Stomach smooth muscle (tissue), 2 donors: Measurements from ENCODE around the gene SEPTIN1.

Experiments
- H3K27ac ChIP-seq: one replicate; pipeline ENCODE4 v1.7.0; 2013; ENCODE audit warnings: mild to moderate bottlenecking, low read length, inconsistent platforms
- H3K27me3 ChIP-seq, 2 donors: one replicate each; pipeline ENCODE4 v1.7.0; 2013; ENCODE audit warnings: low read length in 2 of 2; ENCODE audit not compliant: insufficient read depth in 2 of 2, control insufficient read depth in 1 of 2
- H3K36me3 ChIP-seq, 2 donors: one replicate each; pipeline ENCODE4 v1.7.0; 2013; ENCODE audit warnings: low read length in 2 of 2; ENCODE audit not compliant: control insufficient read depth in 2 of 2, insufficient read depth in 2 of 2
- H3K4me1 ChIP-seq: one replicate; pipeline ENCODE4 v1.7.0; 2013; ENCODE audit warnings: low read length; ENCODE audit not compliant: control insufficient read depth, insufficient read depth
- H3K4me3 ChIP-seq, 2 donors: one replicate each; pipeline ENCODE4 v1.7.0; 2013; ENCODE audit warnings: low read length in 2 of 2
- H3K9ac ChIP-seq, 2 donors: one replicate each; pipeline ENCODE4 v1.7.0; 2013; ENCODE audit warnings: low read length in 2 of 2, mild to moderate bottlenecking in 1 of 2
- H3K9me3 ChIP-seq, 2 donors: one replicate each; pipeline ENCODE4 v1.7.0; 2013; ENCODE audit warnings: low read length in 2 of 2; ENCODE audit not compliant: control insufficient read depth in 2 of 2
- donor health status: healthy.
- donor health status: Pancreatic carcinoma.

Gene SEPTIN1

DNA sequence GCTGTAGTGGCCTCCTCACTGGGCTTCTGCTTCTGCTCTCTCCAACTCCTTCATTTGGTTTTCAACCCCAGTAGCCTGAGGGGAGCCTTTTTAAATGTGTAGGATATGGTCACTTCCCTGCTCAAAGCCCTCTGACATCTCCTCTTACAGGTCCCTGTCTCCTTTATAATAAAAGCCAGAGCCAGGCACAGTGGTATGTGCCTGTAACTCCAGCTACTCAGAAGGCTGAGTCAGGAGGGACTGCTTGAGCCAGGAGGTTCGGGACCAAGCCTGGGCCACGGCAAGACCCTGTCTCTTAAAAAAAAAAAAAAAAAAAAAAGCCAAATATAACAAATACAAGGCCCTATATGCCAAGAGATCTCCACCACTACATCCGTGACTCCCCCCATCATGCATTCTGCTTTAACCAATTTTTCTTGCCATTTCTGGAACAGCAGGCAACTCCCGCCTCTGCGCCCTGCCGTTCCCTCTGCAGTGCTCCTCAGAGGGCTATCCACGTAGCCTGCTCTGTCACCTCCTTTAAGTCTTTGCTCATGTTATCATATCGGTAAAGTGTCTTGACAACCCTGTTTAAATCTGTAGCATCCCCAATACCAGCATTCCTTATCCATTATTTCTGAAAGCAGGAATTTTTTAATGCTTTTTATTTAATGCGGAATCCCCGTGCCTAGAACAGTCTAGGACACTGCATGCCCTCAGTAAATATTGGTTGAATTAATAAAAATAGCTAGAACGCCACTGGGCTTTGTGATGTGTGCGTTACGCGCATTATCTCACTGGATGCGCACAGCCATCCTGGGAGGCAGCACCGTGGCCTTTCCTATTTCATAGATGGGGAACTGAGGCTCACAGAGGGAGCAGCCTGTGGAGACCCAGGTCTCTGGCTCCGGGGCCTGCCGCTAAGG lies 34.5 kb upstream of the SEPTIN1 start:
- H3K27ac ChIP-seq = peak overlapping the region; percentile 18
- H3K27me3 ChIP-seq = no peaks in the 10 kb centered on the region
- H3K9ac ChIP-seq = peak overlapping the region; percentile 60 to 64
- peak overlapping the region; percentile 60 to 79 for H3K4me3 ChIP-seq
- no peaks in the 10 kb centered on the region for H3K9me3 ChIP-seq
- H3K36me3 ChIP-seq = peaks cover 10 to 11% of the 10 kb centered on the region in 2 donors
- H3K4me1 ChIP-seq = peaks cover 20% of the 10 kb centered on the region

- H3K27me3 ChIP-seq = no peaks in the 10 kb centered on the region
- H3K4me3 ChIP-seq = no peak overlapping the region
- no peaks in the 10 kb centered on the region for H3K9me3 ChIP-seq
- H3K9ac ChIP-seq = peak overlapping the region in 1 of 2 donors; percentile 21
- H3K27ac ChIP-seq = no peak overlapping the region
- H3K36me3 ChIP-seq = peaks cover 13% of the 10 kb centered on the region in 2 donors
- H3K4me1 ChIP-seq = peaks cover 20% of the 10 kb centered on the region
These were observed 33.8 kb upstream of the SEPTIN1 start for GRCh38 chr16:30416047-30416603.

DNA sequence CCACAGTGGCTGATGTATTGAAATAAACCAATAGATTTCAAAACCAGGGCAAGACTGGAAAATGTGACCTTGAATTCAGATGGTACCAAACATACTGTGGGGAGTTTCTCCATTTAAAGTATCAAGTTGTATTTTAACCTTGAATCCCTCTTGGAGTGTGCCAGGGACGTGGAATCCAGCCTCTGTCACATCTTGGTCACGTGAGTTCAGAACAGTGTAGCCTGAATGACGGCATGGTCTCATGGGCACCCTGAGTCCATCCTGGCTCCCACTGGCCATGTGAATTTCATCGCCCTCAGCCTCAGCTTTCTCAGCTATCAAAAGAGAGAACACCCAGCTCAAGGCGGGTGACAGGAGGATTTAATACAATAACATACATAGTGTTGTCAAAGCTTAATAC lies 31.8 kb upstream of the SEPTIN1 start:
- Histone ChIP-seq H3K4me1 (peaks cover 27% of the 10 kb centered on the region), H3K27me3 (no peaks in the 10 kb centered on the region), H3K36me3 (peaks cover 13% of the 10 kb centered on the region in 2 donors), H3K9me3 (no peaks in the 10 kb centered on the region), H3K4me3 (no peak overlapping the region), H3K9ac (no peak overlapping the region), H3K27ac (no peak overlapping the region)

GRCh38 chr16:30413112-30413806 lies 30.9 kb upstream of the SEPTIN1 start:
- Histone ChIP-seq H3K4me1 (peaks cover 32% of the 10 kb centered on the region), H3K27me3 (no peaks in the 10 kb centered on the region), H3K36me3 (peaks cover 13% of the 10 kb centered on the region in 2 donors), H3K27ac (no peak overlapping the region), H3K4me3 (no peak overlapping the region), H3K9me3 (no peaks in the 10 kb centered on the region), H3K9ac (no peak overlapping the region)

DNA sequence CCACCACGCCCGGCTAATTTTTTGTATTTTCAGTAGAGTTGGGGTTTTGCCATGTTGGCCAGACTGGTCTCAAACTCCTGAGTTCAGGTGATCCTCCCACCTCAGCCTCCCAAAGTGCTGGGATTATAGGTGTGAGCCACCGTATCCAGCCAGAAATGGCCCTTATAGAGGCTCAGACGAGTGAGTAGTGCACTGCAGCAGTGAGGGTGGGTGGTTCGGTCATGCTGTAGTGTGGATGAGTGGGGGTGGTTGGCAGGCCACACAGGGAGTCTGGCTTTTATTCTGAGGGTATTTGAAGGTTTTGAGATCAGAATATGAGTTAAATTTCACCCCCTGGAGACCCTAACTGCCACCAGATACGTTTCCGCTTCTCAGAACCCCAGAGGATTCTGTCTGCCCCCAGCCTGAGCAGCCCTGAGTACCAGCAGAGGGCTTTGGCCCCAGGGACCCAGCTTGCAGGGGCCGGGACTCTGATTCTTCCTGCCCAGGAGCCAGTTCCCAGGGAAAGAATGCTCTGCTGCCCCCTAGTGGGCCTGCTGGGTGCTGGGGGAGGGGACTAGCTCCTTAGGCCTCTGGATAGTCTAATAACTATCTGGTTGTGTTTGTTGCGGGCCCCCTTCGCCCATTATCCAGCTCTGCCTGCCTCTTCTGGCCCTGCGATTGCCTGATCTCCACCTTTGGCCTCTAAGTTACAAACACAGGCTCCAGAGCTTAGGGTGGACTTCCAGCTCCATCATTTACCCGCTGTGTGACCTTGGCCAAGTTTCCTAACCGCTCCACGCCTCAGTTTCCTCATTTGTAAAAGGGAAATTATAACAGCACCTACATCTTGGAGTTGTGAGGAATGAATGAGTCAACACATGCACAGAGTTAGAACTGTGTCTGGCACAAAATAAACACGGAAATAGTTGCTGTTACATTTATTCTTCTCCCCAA lies 27.0 kb upstream of the SEPTIN1 start:
- peaks cover 13% of the 10 kb centered on the region in 2 donors for H3K36me3 ChIP-seq
- H3K27me3 ChIP-seq = no peaks in the 10 kb centered on the region
- peak overlapping the region; percentile 7 to 36 for H3K9ac ChIP-seq
- no peaks in the 10 kb centered on the region for H3K9me3 ChIP-seq
- H3K4me3 ChIP-seq = peak overlapping the region in 1 of 2 donors; percentile 47
- H3K4me1 ChIP-seq = peaks cover 27% of the 10 kb centered on the region
- no peak overlapping the region for H3K27ac ChIP-seq

- Histone ChIP-seq H3K4me3 (peak overlapping the region; percentile 58 to 83), H3K9ac (peak overlapping the region; percentile 58 to 85), H3K4me1 (peaks cover 27% of the 10 kb centered on the region), H3K27ac (peak overlapping the region; percentile 87), H3K9me3 (no peaks in the 10 kb centered on the region), H3K36me3 (peaks cover 3 to 5% of the 10 kb centered on the region in 2 donors), H3K27me3 (no peaks in the 10 kb centered on the region)
These were observed 25.6 kb upstream of the SEPTIN1 start for GRCh38 chr16:30407804-30408534.

DNA sequence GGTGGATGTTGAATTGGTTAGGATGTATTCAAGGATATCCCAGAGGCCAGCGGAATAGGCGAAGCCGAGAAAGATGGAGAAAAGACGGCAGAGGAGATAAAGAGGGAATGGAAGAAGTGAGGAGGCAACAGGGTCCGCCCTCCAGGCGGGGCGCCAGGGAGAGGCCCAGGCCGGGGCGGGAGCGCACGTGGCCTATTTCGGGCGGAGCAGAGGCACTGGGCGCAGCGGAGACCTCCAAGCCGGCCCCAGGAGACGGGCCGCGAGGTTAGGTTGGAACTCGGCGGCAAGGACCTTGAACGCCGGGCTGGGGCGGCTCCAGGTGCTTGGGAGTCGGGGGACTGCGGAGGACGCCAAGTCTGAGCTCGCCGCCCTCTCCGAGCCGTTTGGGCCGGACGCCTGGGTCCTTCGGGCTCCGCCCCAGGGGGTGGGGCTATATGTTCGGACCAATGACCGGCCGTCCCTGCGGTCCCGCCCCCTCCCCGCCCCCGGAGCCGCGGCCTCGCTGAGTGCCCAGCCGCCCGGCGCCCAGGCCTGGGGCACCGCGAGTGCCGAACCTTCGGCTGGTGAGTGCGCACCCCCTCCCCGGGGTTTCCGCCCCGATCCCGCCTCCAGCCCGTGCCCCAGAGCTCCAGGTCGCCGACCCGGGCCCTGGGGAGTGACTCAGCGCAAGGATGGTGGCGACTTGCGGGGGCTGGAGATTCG lies 24.9 kb upstream of the SEPTIN1 start, which contains the start of gene ZNF771:
Gene ZNF771 (plus strand): TSS at position 505 of the 702 bp plus-strand sequence. CDS start 448 bp downstream, outside the sequence.
- no peaks in the 10 kb centered on the region for H3K27me3 ChIP-seq
- H3K9me3 ChIP-seq = no peaks in the 10 kb centered on the region
- peak within 1 kb of the TSS; percentile 87 for H3K27ac ChIP-seq
- H3K36me3 ChIP-seq = peaks cover 3 to 5% of the 10 kb centered on the region in 2 donors
- peaks cover 26% of the 10 kb centered on the region for H3K4me1 ChIP-seq
- H3K9ac ChIP-seq = peak within 1 kb of the TSS; percentile 58 to 85
- H3K4me3 ChIP-seq = peak within 1 kb of the TSS; percentile 58 to 83

DNA sequence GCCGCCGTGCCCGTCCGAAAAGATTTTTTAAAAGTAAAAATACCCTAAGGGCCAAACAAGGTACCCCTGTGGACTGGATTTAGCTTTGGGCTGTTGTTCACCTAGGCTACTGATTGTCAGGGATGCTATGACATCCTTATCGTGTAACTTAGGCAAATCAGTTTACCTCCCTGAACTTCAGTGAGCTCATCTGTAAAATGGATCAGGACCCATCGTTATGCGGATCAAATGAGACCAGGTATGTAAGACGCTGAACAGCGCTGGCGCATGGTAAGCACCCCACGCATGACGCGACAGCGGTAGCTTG lies 24.4 kb upstream of the SEPTIN1 start:
- Histone ChIP-seq H3K36me3 (peaks cover 2 to 4% of the 10 kb centered on the region in 2 donors), H3K4me3 (peak overlapping the region; percentile 58 to 83), H3K27me3 (no peaks in the 10 kb centered on the region), H3K9me3 (no peaks in the 10 kb centered on the region), H3K4me1 (peaks cover 25% of the 10 kb centered on the region), H3K27ac (peak overlapping the region; percentile 87), H3K9ac (peak overlapping the region; percentile 56 to 83)

DNA sequence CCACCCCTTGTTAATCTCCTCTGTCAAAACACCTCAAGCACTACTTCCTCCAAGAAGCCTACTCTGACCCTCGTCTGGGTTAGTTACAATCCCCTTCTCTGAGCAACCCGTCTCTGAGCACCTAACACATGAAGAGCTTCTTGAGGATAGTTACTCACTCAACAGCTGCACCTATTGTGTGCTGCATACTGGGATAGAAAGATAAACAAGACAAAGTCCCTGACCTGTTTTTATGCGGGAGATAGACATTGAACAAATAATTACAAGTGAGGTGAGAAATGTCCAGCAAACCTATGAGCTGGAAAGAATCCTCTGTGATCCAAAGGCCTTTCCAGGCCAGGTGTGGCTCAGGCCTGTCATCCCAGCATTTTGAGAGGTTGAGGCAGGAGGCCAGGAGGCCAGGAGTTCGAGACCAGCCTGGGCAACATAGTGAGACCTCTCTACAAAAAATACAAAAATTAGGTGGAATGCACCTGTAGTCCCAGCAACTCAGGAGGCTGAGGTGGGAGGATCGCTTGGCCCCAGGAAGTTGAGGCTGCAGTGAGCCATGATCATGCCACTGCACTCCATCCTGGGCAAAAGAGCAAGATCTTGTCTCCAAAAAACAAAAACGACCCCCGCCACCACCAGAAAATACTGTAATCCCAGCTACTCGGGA lies 19.5 kb upstream of the SEPTIN1 start:
- Histone ChIP-seq H3K27ac (no peak overlapping the region), H3K9me3 (no peaks in the 10 kb centered on the region), H3K9ac (no peak overlapping the region), H3K4me3 (no peak overlapping the region), H3K36me3 (peaks cover 6 to 15% of the 10 kb centered on the region in 2 donors), H3K27me3 (no peaks in the 10 kb centered on the region), H3K4me1 (peaks cover 24% of the 10 kb centered on the region)
